PFSK-1 (cell line): Measurements from ENCODE around the gene NUFIP2.
A peak's percentile ranks its signal among the peaks of the same experiment; 100 is the strongest.

Experiments used
- FOXP2 ChIP-seq: optimal IDR thresholded peaks from 2 replicates; pipeline ENCODE3; 2011; ENCODE audit warnings: borderline replicate concordance, control low read depth, inconsistent platforms; ENCODE audit not compliant: insufficient read depth; ENCODE audit errors: extremely low read length, extremely low read depth
- POLR2AphosphoS5 ChIP-seq: IDR thresholded peaks from 2 replicates; pipeline ENCODE4 v1.6.1; 2012; ENCODE audit warnings: low read depth, mild to moderate bottlenecking, control low read depth, low read length, moderate library complexity
- SIN3A ChIP-seq: IDR thresholded peaks from 2 replicates; pipeline ENCODE4 v1.6.1; 2012; ENCODE audit warnings: mild to moderate bottlenecking, low read length, moderate library complexity, borderline replicate concordance; ENCODE audit not compliant: insufficient read depth
- TAF1 ChIP-seq: IDR thresholded peaks from 2 replicates; pipeline ENCODE4 v1.6.1; 2012; ENCODE audit warnings: low read length, control low read depth, borderline replicate concordance; ENCODE audit not compliant: insufficient read depth
- TF ChIP-seq, protein P1 (sequence below), 2 experiments: IDR thresholded peaks; 2 replicates each; pipeline versions ENCODE4 v1.6.1 to v1.8.0; 2011 to 2012; ENCODE audit warnings: low read depth in 2 of 2, low read length in 2 of 2, control low read depth in 1 of 2, inconsistent platforms in 1 of 2, mild to moderate bottlenecking in 1 of 2, moderate library complexity in 1 of 2; ENCODE audit not compliant: insufficient read depth in 1 of 2

Gene NUFIP2

DNA sequence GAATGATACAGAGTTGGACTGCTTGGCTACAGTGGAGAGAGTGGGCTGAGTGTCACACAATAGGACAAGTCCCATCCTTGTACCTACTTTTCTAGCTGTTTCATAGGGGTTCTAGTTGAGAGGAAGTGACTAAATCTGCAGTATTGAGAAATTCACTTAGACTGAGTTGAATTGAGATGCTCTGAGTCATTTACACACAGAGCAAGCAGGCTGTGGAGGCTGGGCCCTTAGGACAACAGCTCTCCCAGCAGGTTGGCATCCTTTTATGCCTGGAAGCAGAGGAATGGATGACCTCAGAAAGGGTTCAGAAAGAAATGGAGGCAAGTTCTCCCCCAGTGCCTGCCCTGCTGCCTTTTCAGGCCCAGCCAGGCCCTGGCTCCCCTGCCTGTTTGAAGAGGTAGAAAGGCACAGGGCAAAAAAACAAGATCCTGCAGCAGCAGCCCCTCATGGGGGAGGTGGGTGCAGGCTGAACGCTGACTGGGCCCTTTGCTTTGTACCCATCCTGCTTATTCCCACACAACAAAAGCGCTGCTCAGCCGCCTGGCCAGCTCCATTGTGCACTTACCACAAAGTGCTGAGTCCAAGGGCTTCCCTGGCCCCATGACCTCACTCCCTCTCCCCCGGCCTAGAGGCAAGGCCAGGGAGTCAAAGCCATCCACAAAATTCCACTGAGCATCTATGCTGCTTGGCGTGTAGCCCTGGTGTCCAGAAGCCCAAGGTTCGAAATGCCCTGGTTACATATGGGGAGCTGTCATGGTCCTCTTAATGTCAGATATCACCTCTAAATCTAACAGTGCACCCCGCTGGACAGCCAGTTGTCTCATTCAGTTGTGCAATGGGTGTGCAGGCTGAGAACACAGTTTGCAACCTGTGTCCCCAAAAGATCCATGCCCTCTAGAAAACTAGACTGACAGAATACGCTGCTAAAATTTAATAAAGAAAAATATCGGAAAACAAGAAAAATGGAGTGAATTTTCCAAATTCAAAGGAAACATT lies 52.7 kb downstream of the NUFIP2 start:
- TF ChIP-seq SIN3A (peak; percentile 42; the same call in 1 of the 2 replicates), POLR2AphosphoS5 (no peak), FOXP2 (peak; percentile 79), TAF1 (no peak)
- TF ChIP-seq, protein P1, sequence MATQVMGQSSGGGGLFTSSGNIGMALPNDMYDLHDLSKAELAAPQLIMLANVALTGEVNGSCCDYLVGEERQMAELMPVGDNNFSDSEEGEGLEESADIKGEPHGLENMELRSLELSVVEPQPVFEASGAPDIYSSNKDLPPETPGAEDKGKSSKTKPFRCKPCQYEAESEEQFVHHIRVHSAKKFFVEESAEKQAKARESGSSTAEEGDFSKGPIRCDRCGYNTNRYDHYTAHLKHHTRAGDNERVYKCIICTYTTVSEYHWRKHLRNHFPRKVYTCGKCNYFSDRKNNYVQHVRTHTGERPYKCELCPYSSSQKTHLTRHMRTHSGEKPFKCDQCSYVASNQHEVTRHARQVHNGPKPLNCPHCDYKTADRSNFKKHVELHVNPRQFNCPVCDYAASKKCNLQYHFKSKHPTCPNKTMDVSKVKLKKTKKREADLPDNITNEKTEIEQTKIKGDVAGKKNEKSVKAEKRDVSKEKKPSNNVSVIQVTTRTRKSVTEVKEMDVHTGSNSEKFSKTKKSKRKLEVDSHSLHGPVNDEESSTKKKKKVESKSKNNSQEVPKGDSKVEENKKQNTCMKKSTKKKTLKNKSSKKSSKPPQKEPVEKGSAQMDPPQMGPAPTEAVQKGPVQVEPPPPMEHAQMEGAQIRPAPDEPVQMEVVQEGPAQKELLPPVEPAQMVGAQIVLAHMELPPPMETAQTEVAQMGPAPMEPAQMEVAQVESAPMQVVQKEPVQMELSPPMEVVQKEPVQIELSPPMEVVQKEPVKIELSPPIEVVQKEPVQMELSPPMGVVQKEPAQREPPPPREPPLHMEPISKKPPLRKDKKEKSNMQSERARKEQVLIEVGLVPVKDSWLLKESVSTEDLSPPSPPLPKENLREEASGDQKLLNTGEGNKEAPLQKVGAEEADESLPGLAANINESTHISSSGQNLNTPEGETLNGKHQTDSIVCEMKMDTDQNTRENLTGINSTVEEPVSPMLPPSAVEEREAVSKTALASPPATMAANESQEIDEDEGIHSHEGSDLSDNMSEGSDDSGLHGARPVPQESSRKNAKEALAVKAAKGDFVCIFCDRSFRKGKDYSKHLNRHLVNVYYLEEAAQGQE (IDR thresholded peaks at IDR 0.05; ENCODE audit: insufficient read depth in 1 of 2, low read depth in 2 of 2, low read length in 2 of 2) = 0 out of 4 replicates have a peak, but pooled peaks of 1 of the 2 experiments have one; percentile 6

DNA sequence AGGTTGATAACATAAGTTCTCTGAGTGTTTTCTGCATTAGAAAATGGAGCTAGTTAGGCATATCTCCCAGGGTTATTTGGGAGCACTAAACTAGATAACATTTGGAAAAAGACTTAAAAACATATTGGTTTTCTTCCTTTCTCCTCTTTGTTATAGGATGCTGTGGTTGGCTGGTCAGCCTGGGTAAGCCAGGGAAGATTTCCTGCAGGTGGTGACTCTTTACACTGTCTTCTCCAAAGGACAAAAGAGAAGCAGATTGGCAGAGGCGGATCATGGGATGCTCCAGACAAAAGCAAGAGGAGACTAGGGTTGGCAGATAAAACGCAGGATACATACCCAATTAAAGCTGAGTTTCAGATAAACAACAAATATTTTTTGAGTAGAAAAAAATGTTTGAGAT lies 53.5 kb downstream of the NUFIP2 start:
- TF ChIP-seq POLR2AphosphoS5 = no peak
- no peak for TF ChIP-seq SIN3A
- no peak for TF ChIP-seq FOXP2
- no peak for TF ChIP-seq TAF1
- TF ChIP-seq, protein P1 (IDR thresholded peaks at IDR 0.05; ENCODE audit: insufficient read depth in 1 of 2, low read depth in 2 of 2, low read length in 2 of 2) = no peak

DNA sequence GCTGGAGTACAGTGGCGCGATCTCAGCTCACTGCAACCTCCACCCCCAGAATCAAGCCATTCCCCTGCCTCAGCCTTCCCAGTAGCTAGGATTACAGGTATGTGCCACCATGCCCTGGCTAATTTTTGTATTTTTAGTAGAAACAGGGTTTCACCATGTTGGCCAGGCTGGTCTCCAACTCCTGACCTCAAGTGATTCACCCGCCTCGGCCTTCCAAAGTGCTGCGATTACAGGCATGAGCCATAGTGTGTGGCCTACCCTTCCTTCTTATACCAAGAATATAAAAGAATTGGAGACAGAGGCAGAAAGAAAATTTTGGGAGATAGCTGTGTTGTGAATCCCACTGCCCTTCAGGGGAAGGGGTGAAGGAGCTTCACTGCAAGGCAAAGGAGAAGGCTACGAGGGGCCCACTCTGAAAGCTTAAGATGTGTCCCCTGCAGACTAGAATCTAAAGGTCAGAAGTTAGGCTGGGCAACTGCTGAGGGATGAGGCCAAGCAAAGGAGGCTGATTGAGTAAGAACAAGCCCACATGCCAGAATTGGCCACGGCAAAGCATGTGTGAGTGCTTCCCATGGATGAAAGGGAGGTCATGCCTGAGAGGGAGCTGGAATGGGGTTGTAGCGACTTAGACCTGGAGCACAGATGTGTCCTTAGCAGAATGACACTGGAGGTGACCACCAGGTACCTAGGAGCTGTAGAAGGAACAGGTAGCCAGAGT lies 55.7 kb downstream of the NUFIP2 start:
- TF ChIP-seq, protein P1 (IDR thresholded peaks at IDR 0.05; ENCODE audit: insufficient read depth in 1 of 2, low read depth in 2 of 2, low read length in 2 of 2) = no peak
- no peak for TF ChIP-seq FOXP2
- no peak for TF ChIP-seq SIN3A
- no peak for TF ChIP-seq TAF1
- no peak for TF ChIP-seq POLR2AphosphoS5

DNA sequence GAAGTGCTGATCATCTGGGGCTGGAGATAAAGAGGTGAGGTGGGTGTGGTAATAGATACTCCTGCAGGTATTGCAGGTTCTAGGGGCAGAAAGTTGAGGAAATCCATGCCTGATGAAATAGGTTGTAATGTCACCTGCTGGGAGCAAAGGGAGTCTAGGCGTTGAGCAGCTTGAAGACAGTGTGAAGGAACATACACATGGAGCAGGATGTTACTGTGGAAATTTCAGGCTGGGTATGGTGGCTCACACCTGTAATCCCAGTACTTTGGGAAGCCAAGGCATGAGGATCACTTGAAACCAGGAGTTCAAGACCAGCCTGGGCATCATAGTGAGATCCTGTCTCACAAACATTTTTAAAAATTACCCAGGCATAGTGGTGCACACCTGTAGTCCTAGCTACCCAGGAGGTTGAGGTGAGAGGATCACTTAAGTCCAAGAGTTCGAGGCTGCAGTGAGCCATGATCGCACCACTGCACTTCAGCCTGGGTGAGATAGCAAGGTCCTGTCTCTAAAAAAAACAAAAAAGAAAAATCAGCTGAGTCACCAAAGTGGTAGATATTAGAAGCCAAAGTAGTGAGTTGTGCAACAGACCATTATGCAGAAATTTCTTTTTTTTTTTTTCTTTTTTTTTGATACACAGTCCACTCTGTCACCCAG lies 56.3 kb downstream of the NUFIP2 start:
- TF ChIP-seq, protein P1 (IDR thresholded peaks at IDR 0.05; ENCODE audit: insufficient read depth in 1 of 2, low read depth in 2 of 2, low read length in 2 of 2) = no peak
- no peak for TF ChIP-seq SIN3A
